Liver (tissue), 9 donors: ENCODE measurements around the gene RNF144A. TPM values are rescaled to one million over a fixed set of nuclear protein-coding genes. Genes with fewer than 3 reads are reported as not detected.

Source experiments
- DNase-seq: peaks from one replicate; pipeline ENCODE4 v3.0.0-alpha.2; 2017; ENCODE audit warnings: low spot score
- H3K27ac ChIP-seq, 2 donors: one replicate each; pipeline ENCODE4 v1.7.0; 2013; ENCODE audit warnings: inconsistent platforms in 2 of 2, low read length in 2 of 2, control low read depth in 1 of 2, low read depth in 1 of 2, mild to moderate bottlenecking in 1 of 2
- H3K27me3 ChIP-seq, 4 donors: one replicate each; pipeline versions ENCODE4 v1.6.1 to v1.7.0; 2013; ENCODE audit warnings: low read length in 3 of 4, inconsistent platforms in 1 of 4, mild to moderate bottlenecking in 1 of 4, moderate library complexity in 1 of 4; ENCODE audit not compliant: control insufficient read depth in 4 of 4, insufficient read depth in 4 of 4
- H3K36me3 ChIP-seq, 4 donors: one replicate each; pipeline versions ENCODE4 v1.6.1 to v1.7.0; 2013; ENCODE audit warnings: low read length in 3 of 4, mild to moderate bottlenecking in 3 of 4, low read depth in 1 of 4, moderate library complexity in 1 of 4; ENCODE audit not compliant: control insufficient read depth in 4 of 4, insufficient read depth in 3 of 4
- H3K4me1 ChIP-seq, 4 donors: one replicate each; pipeline versions ENCODE4 v1.6.1 to v1.7.0; 2013; ENCODE audit warnings: low read length in 3 of 4, mild to moderate bottlenecking in 3 of 4, moderate library complexity in 1 of 4; ENCODE audit not compliant: control insufficient read depth in 4 of 4, insufficient read depth in 4 of 4
- H3K4me3 ChIP-seq, 3 donors: one replicate each; pipeline versions ENCODE4 v1.6.1 to v1.7.0; 2013; ENCODE audit warnings: low read length in 3 of 3, control low read depth in 1 of 3, low read depth in 1 of 3, mild to moderate bottlenecking in 1 of 3
- H3K9ac ChIP-seq, 2 donors: one replicate each; pipeline ENCODE4 v1.7.0; 2013; ENCODE audit warnings: low read length in 2 of 2, mild to moderate bottlenecking in 2 of 2, moderate library complexity in 2 of 2, control low read depth in 1 of 2, low read depth in 1 of 2
- H3K9me3 ChIP-seq, 4 donors: one replicate each; pipeline versions ENCODE4 v1.6.1 to v1.7.0; 2013; ENCODE audit warnings: low read length in 3 of 4; ENCODE audit not compliant: control insufficient read depth in 4 of 4
- EGR1 ChIP-seq, 2 donors: IDR thresholded peaks; 2 replicates each; pipeline ENCODE4 v1.6.1; 2016 to 2018; ENCODE audit warnings: antibody characterized with exemption in 2 of 2, low read depth in 2 of 2
- FOXA1 ChIP-seq: IDR thresholded peaks from 2 replicates; pipeline ENCODE4 v1.6.1; 2016; ENCODE audit warnings: antibody characterized with exemption
- FOXA2 ChIP-seq: IDR thresholded peaks from 2 replicates; pipeline ENCODE4 v1.6.1; 2016; ENCODE audit warnings: antibody characterized with exemption
- GABPA ChIP-seq, 2 donors: IDR thresholded peaks in 1 of 2; conservative IDR thresholded peaks in 1 of 2; 2 replicates each; pipeline ENCODE4 v1.6.1; 2016; ENCODE audit warnings: antibody characterized with exemption in 2 of 2, mild to moderate bottlenecking in 1 of 2, moderate library complexity in 1 of 2
- HNF4A ChIP-seq, 2 donors: conservative IDR thresholded peaks; 2 replicates each; pipeline ENCODE4 v1.6.1; 2016; ENCODE audit warnings: antibody characterized with exemption in 2 of 2, mild to moderate bottlenecking in 2 of 2
- HNF4G ChIP-seq: IDR thresholded peaks from 2 replicates; pipeline ENCODE4 v1.6.1; 2016; ENCODE audit warnings: antibody characterized with exemption
- JUND ChIP-seq, 2 donors: IDR thresholded peaks; 2 replicates each; pipeline ENCODE4 v1.6.1; 2016; ENCODE audit warnings: antibody characterized with exemption in 2 of 2
- NR2F2 ChIP-seq: IDR thresholded peaks from 2 replicates; pipeline ENCODE4 v1.6.1; 2016; ENCODE audit warnings: antibody characterized with exemption
- RAD21 ChIP-seq, 2 donors: IDR thresholded peaks; 2 replicates each; pipeline ENCODE4 v1.6.1; 2016; ENCODE audit warnings: antibody characterized with exemption in 2 of 2, mild to moderate bottlenecking in 2 of 2
- RXRA ChIP-seq, 2 donors: IDR thresholded peaks; 2 replicates each; pipeline ENCODE4 v1.6.1; 2017 to 2018; ENCODE audit warnings: antibody characterized with exemption in 2 of 2, mild to moderate bottlenecking in 1 of 2
- SP1 ChIP-seq: IDR thresholded peaks from 2 replicates; pipeline ENCODE4 v1.6.1; 2018; ENCODE audit warnings: antibody characterized with exemption, mild to moderate bottlenecking
- TAF1 ChIP-seq: conservative IDR thresholded peaks from 2 replicates; pipeline ENCODE4 v1.6.1; 2016; ENCODE audit warnings: antibody characterized with exemption, mild to moderate bottlenecking
- YY1 ChIP-seq: IDR thresholded peaks from 2 replicates; pipeline ENCODE4 v1.6.1; 2016; ENCODE audit warnings: antibody characterized with exemption, mild to moderate bottlenecking
- WGBS: extraction: QIAGEN DNeasy Blood & Tissue Kit; methylation state at CpG from one replicate; pipeline ENCODE4 v1.1.7; 2013; 5-methylcytosine and 5-hydroxymethylcytosine counted together
- polyA plus RNA-seq, 2 donors: library from polyadenylated mRNA; stranded (reverse) in 1 of 2; unstranded in 1 of 2; fragments of 200-250 nt in 1 of 2; fragments of >200 nt in 1 of 2; fragmentation: Nextera tagmentation in 1 of 2; extraction: Ambion mirVana in 1 of 2; gene quantifications; one replicate each; pipeline versions ENCODE4 v1.2.1 to v1.2.3, GENCODE V29; 2013 to 2015
- total RNA-seq, 2 donors: library from RNA; depleted of rRNA; stranded (reverse); fragments of >200 nt; gene quantifications; one replicate each; pipeline ENCODE4 v1.2.3, GENCODE V29; 2014
- TF ChIP-seq, protein P1 (sequence below): fragments of 150-350 bp; IDR thresholded peaks from 2 replicates; pipeline ENCODE4 v1.5.1; 2017; ENCODE audit warnings: improper control_type of control experiment, low read depth, low read length; ENCODE audit not compliant: missing input control
- TF ChIP-seq, protein P2 (sequence below): IDR thresholded peaks from 2 replicates; pipeline ENCODE4 v1.6.1; 2016; ENCODE audit warnings: antibody characterized with exemption
- TF ChIP-seq, protein P3 (sequence below): IDR thresholded peaks from 2 replicates; pipeline ENCODE4 v1.6.1; 2016; ENCODE audit warnings: antibody characterized with exemption, mild to moderate bottlenecking
- TF ChIP-seq, protein P4 (sequence below): IDR thresholded peaks from 2 replicates; pipeline ENCODE4 v1.6.1; 2016; ENCODE audit warnings: antibody characterized with exemption
- TF ChIP-seq, protein P5 (sequence below): IDR thresholded peaks from 2 replicates; pipeline ENCODE4 v1.6.1; 2016; ENCODE audit warnings: antibody characterized with exemption
- donor health status: healthy.
- donor health status: healthy.
- donor health status: healthy.
- donor health status: healthy.
- donor health status: healthy.

The RNF144A gene
- total and polyA plus RNA-seq, 4 donors, result 1.0 to 10.4 (median 2.3) TPM

DNA sequence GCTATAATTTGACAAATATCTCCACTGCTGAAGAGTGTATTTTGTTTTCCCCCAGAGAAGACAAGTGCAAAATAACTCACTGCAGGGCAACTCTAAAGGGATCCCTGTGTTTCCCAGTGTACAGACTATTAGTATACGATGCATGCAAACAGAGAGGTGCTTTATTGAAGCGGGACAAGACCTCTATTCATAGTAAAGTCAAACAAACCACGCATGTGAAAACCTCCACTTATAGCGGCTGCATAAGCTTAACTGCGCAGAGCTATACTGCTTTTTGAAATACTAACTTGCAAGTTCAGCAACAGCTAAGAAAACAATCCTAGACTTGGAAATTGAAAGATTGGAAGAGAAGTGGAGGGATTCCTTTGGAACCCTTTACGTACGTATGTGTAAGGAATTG is 15.6 kb downstream of the RNF144A start:
- Histone ChIP-seq H3K4me1 (no peaks in the 10 kb centered on the region), H3K4me3 (no peak overlapping the region), H3K9ac (no peak overlapping the region), H3K9me3 (no peaks in the 10 kb centered on the region), H3K36me3 (no peaks in the 10 kb centered on the region), H3K27ac (no peak overlapping the region), H3K27me3 (no peaks in the 10 kb centered on the region)
- TF ChIP-seq NR2F2, result no peak
- no peak for TF ChIP-seq YY1
- TF ChIP-seq, protein P1, sequence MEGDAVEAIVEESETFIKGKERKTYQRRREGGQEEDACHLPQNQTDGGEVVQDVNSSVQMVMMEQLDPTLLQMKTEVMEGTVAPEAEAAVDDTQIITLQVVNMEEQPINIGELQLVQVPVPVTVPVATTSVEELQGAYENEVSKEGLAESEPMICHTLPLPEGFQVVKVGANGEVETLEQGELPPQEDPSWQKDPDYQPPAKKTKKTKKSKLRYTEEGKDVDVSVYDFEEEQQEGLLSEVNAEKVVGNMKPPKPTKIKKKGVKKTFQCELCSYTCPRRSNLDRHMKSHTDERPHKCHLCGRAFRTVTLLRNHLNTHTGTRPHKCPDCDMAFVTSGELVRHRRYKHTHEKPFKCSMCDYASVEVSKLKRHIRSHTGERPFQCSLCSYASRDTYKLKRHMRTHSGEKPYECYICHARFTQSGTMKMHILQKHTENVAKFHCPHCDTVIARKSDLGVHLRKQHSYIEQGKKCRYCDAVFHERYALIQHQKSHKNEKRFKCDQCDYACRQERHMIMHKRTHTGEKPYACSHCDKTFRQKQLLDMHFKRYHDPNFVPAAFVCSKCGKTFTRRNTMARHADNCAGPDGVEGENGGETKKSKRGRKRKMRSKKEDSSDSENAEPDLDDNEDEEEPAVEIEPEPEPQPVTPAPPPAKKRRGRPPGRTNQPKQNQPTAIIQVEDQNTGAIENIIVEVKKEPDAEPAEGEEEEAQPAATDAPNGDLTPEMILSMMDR, result no peak
- no peak for TF ChIP-seq EGR1 (IDR thresholded peaks at IDR 0.05; ENCODE audit: low read depth in 2 of 2)
- TF ChIP-seq GABPA (IDR thresholded peaks at IDR 0.05 in 1 of 2, conservative IDR thresholded peaks at IDR 0.05 in 1 of 2), result no peak
- TF ChIP-seq, protein P2, sequence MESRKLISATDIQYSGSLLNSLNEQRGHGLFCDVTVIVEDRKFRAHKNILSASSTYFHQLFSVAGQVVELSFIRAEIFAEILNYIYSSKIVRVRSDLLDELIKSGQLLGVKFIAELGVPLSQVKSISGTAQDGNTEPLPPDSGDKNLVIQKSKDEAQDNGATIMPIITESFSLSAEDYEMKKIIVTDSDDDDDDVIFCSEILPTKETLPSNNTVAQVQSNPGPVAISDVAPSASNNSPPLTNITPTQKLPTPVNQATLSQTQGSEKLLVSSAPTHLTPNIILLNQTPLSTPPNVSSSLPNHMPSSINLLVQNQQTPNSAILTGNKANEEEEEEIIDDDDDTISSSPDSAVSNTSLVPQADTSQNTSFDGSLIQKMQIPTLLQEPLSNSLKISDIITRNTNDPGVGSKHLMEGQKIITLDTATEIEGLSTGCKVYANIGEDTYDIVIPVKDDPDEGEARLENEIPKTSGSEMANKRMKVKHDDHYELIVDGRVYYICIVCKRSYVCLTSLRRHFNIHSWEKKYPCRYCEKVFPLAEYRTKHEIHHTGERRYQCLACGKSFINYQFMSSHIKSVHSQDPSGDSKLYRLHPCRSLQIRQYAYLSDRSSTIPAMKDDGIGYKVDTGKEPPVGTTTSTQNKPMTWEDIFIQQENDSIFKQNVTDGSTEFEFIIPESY, result no peak
- no peak for TF ChIP-seq HNF4G
- TF ChIP-seq, protein P3, sequence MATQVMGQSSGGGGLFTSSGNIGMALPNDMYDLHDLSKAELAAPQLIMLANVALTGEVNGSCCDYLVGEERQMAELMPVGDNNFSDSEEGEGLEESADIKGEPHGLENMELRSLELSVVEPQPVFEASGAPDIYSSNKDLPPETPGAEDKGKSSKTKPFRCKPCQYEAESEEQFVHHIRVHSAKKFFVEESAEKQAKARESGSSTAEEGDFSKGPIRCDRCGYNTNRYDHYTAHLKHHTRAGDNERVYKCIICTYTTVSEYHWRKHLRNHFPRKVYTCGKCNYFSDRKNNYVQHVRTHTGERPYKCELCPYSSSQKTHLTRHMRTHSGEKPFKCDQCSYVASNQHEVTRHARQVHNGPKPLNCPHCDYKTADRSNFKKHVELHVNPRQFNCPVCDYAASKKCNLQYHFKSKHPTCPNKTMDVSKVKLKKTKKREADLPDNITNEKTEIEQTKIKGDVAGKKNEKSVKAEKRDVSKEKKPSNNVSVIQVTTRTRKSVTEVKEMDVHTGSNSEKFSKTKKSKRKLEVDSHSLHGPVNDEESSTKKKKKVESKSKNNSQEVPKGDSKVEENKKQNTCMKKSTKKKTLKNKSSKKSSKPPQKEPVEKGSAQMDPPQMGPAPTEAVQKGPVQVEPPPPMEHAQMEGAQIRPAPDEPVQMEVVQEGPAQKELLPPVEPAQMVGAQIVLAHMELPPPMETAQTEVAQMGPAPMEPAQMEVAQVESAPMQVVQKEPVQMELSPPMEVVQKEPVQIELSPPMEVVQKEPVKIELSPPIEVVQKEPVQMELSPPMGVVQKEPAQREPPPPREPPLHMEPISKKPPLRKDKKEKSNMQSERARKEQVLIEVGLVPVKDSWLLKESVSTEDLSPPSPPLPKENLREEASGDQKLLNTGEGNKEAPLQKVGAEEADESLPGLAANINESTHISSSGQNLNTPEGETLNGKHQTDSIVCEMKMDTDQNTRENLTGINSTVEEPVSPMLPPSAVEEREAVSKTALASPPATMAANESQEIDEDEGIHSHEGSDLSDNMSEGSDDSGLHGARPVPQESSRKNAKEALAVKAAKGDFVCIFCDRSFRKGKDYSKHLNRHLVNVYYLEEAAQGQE, result no peak
- TF ChIP-seq RXRA (IDR thresholded peaks at IDR 0.05), result no peak
- TF ChIP-seq, protein P4, sequence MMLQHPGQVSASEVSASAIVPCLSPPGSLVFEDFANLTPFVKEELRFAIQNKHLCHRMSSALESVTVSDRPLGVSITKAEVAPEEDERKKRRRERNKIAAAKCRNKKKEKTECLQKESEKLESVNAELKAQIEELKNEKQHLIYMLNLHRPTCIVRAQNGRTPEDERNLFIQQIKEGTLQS, result no peak
- TF ChIP-seq FOXA2, result no peak
- no peak for TF ChIP-seq FOXA1
- TF ChIP-seq, protein P5, sequence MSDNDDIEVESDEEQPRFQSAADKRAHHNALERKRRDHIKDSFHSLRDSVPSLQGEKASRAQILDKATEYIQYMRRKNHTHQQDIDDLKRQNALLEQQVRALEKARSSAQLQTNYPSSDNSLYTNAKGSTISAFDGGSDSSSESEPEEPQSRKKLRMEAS, result no peak
- no peak for TF ChIP-seq JUND (IDR thresholded peaks at IDR 0.05)
- 96% methylated on average over 7 of the region's 7 CpGs for WGBS
- DNase-seq, result no peak

DNA sequence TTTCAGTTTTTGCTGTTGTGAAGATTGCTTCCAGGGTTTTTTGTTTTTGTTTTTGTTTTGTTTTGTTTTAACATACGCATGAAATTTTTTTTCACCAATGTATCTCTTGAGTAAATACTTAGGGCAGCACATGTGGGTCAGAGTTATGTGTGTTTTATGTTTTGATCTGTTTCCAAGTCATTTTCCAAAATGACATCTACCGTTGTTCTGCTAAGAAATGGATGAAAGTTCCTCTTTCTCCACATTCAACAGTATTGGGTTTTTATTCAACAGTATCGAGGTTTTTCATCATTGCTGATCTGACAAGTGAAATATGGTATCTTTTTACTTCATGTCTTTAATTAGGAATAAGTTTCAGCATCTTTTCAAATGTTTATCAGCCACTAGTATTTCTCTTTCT is 16.7 kb downstream of the RNF144A start:
- Histone ChIP-seq H3K9me3 (no peaks in the 10 kb centered on the region), H3K27ac (no peak overlapping the region)
- WGBS, result 86% methylated on average over 3 of the region's 3 CpGs

More for the DNA sequence above, 16.7 kb downstream of the RNF144A start:
- Histone ChIP-seq H3K9ac (no peak overlapping the region), H3K4me3 (no peak overlapping the region), H3K27me3 (no peaks in the 10 kb centered on the region), H3K4me1 (no peaks in the 10 kb centered on the region), H3K36me3 (no peaks in the 10 kb centered on the region)
- TF ChIP-seq, protein P4, result no peak
- TF ChIP-seq RAD21 (IDR thresholded peaks at IDR 0.05) (no peak), HNF4A (conservative IDR thresholded peaks at IDR 0.05) (no peak), TAF1 (no peak), SP1 (no peak), FOXA2 (no peak)
- TF ChIP-seq, protein P5, result no peak
- no peak for DNase-seq
